WTC11 (cell line): Measurements from ENCODE around the gene VPS33B.

Experiments used
- CTCF ChIP-seq: fragments of 200-600 bp; IDR thresholded peaks from 2 replicates; pipeline ENCODE4 v1.8.0; 2022; ENCODE audit warnings: antibody characterized with exemption
- MYBL2 ChIP-seq: sonication (generic); formaldehyde crosslinking; IDR thresholded peaks from 2 replicates; pipeline ENCODE4 v1.8.1; 2023; ENCODE audit warnings: mild to moderate bottlenecking, moderate library complexity, missing genetic modification reagents
- ZBTB21 ChIP-seq: sonication (generic); formaldehyde crosslinking; IDR thresholded peaks from 2 replicates; pipeline ENCODE4 v1.8.1; 2023; ENCODE audit warnings: mild to moderate bottlenecking, missing genetic modification reagents, borderline replicate concordance
- TF ChIP-seq, protein P1 (sequence below): sonication (generic); formaldehyde crosslinking; IDR thresholded peaks from 2 replicates; pipeline ENCODE4 v1.8.0; 2023; ENCODE audit warnings: missing genetic modification reagents, mild to moderate bottlenecking, borderline replicate concordance
- TF ChIP-seq, protein P2 (sequence below): sonication (generic); formaldehyde crosslinking; IDR thresholded peaks from 2 replicates; pipeline ENCODE4 v1.8.0; 2022; ENCODE audit warnings: mild to moderate bottlenecking, missing genetic modification reagents

GRCh38 chr15:90952901-90953677 is 69.3 kb downstream of the VPS33B start:
- TF ChIP-seq CTCF (no peak), MYBL2 (CRISPR knock-in tag) (no peak), ZBTB21 (no peak)
- TF ChIP-seq, protein P1, sequence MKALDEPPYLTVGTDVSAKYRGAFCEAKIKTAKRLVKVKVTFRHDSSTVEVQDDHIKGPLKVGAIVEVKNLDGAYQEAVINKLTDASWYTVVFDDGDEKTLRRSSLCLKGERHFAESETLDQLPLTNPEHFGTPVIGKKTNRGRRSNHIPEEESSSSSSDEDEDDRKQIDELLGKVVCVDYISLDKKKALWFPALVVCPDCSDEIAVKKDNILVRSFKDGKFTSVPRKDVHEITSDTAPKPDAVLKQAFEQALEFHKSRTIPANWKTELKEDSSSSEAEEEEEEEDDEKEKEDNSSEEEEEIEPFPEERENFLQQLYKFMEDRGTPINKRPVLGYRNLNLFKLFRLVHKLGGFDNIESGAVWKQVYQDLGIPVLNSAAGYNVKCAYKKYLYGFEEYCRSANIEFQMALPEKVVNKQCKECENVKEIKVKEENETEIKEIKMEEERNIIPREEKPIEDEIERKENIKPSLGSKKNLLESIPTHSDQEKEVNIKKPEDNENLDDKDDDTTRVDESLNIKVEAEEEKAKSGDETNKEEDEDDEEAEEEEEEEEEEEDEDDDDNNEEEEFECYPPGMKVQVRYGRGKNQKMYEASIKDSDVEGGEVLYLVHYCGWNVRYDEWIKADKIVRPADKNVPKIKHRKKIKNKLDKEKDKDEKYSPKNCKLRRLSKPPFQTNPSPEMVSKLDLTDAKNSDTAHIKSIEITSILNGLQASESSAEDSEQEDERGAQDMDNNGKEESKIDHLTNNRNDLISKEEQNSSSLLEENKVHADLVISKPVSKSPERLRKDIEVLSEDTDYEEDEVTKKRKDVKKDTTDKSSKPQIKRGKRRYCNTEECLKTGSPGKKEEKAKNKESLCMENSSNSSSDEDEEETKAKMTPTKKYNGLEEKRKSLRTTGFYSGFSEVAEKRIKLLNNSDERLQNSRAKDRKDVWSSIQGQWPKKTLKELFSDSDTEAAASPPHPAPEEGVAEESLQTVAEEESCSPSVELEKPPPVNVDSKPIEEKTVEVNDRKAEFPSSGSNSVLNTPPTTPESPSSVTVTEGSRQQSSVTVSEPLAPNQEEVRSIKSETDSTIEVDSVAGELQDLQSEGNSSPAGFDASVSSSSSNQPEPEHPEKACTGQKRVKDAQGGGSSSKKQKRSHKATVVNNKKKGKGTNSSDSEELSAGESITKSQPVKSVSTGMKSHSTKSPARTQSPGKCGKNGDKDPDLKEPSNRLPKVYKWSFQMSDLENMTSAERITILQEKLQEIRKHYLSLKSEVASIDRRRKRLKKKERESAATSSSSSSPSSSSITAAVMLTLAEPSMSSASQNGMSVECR (CRISPR knock-in tag), result no peak
- TF ChIP-seq, protein P2, sequence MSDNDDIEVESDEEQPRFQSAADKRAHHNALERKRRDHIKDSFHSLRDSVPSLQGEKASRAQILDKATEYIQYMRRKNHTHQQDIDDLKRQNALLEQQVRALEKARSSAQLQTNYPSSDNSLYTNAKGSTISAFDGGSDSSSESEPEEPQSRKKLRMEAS (CRISPR knock-in tag), result no peak
